ENCODE measurements around the gene PTGFRN.

GRCh38 chr1:117026361-117026760 lies 116.6 kb downstream of the PTGFRN start:
- TF ChIP-seq GATA3 (IDR thresholded peaks at IDR 0.05; ENCODE audit: low read depth, low read length) (no peak), GATA2 (IDR thresholded peaks at IDR 0.05; ENCODE audit: low read depth, low read length) (no peak)
